Body of pancreas (tissue), 4 donors: ENCODE measurements around the gene PLK1.

Source experiments
- POLR2A ChIP-seq, 3 donors: fragments of 450-650 bp; IDR thresholded peaks; one replicate each; pipeline ENCODE4 v1.6.1; 2016; ENCODE audit warnings: antibody characterized with exemption in 3 of 3, mild to moderate bottlenecking in 2 of 3
- TF ChIP-seq, protein P1 (sequence below), 7 experiments: fragments of 450-650 bp in 4 of 7; fragments of 200-600 bp in 3 of 7; sonication (generic) in 3 of 7; IDR thresholded peaks; one replicate each; pipeline ENCODE4 v1.5.1; 2016 to 2019; ENCODE audit warnings: antibody characterized with exemption in 7 of 7

DNA sequence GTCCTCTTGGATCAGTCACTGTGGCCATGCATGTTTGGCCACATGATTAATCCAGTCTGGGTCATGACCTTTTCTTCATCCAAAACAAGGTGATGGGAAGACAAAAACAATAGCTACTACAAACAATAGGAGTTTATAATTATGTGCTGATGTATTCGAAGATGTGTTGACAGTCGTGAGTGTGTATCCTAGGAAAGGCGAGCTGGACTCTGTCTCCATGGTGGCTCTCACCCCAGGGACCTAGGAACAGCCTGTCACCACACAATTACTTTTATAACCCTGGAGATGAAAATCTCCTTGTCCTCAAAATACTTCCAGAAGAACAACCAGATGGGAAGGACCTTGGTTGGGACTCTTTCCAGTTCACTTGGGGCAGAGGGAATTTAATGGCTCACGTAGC is 9.8 kb upstream of the PLK1 start:
- TF ChIP-seq, protein P1, sequence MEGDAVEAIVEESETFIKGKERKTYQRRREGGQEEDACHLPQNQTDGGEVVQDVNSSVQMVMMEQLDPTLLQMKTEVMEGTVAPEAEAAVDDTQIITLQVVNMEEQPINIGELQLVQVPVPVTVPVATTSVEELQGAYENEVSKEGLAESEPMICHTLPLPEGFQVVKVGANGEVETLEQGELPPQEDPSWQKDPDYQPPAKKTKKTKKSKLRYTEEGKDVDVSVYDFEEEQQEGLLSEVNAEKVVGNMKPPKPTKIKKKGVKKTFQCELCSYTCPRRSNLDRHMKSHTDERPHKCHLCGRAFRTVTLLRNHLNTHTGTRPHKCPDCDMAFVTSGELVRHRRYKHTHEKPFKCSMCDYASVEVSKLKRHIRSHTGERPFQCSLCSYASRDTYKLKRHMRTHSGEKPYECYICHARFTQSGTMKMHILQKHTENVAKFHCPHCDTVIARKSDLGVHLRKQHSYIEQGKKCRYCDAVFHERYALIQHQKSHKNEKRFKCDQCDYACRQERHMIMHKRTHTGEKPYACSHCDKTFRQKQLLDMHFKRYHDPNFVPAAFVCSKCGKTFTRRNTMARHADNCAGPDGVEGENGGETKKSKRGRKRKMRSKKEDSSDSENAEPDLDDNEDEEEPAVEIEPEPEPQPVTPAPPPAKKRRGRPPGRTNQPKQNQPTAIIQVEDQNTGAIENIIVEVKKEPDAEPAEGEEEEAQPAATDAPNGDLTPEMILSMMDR (IDR thresholded peaks at IDR 0.05) = no peak
- TF ChIP-seq POLR2A (IDR thresholded peaks at IDR 0.05) = no peak
